ENCODE data around the gene MGRN1. TPM values are rescaled to one million over a fixed set of nuclear protein-coding genes. Genes with fewer than 3 reads are reported as not detected.

MGRN1 gene
- total RNA-seq, 4 donors from 2014 or later = 30.8 to 58.2 (median 44.8) TPM

DNA sequence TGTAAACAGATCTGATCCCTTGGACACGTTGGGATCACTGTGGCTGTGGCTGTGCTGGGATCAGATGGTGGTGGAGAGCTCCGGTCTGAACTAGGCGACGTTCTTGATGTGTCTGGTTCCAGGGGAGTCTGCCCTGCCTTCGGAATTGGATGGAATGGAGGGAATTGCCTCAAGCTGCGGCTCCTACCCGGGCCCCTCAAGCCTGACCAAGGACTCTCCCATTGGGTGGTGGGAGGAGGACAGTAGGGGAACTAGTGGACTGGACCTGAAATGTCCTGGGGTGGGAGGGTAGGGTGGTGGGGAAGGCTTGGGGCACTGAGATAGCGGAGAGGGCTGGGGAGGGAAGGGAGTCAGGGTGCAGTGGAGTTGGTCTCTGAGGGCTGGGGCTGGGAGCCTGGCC is 6.7 kb upstream of the MGRN1 start:
- no peaks in the 10 kb centered on the region for H3K27me3 ChIP-seq
- H3K4me1 ChIP-seq = peaks cover 49% of the 10 kb centered on the region
- WGBS = 92% methylated on average over 8 of the region's 8 CpGs
- TF ChIP-seq, protein P1, sequence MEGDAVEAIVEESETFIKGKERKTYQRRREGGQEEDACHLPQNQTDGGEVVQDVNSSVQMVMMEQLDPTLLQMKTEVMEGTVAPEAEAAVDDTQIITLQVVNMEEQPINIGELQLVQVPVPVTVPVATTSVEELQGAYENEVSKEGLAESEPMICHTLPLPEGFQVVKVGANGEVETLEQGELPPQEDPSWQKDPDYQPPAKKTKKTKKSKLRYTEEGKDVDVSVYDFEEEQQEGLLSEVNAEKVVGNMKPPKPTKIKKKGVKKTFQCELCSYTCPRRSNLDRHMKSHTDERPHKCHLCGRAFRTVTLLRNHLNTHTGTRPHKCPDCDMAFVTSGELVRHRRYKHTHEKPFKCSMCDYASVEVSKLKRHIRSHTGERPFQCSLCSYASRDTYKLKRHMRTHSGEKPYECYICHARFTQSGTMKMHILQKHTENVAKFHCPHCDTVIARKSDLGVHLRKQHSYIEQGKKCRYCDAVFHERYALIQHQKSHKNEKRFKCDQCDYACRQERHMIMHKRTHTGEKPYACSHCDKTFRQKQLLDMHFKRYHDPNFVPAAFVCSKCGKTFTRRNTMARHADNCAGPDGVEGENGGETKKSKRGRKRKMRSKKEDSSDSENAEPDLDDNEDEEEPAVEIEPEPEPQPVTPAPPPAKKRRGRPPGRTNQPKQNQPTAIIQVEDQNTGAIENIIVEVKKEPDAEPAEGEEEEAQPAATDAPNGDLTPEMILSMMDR (IDR thresholded peaks at IDR 0.05) = no peak
- H3K36me3 ChIP-seq = no peaks in the 10 kb centered on the region
- H3K4me3 ChIP-seq = no peak overlapping the region
- H3K9me3 ChIP-seq = no peaks in the 10 kb centered on the region
- DNase-seq (ENCODE audit: low spot score in 2 of 2) = no peak
- H3K27ac ChIP-seq = no peak overlapping the region

DNA sequence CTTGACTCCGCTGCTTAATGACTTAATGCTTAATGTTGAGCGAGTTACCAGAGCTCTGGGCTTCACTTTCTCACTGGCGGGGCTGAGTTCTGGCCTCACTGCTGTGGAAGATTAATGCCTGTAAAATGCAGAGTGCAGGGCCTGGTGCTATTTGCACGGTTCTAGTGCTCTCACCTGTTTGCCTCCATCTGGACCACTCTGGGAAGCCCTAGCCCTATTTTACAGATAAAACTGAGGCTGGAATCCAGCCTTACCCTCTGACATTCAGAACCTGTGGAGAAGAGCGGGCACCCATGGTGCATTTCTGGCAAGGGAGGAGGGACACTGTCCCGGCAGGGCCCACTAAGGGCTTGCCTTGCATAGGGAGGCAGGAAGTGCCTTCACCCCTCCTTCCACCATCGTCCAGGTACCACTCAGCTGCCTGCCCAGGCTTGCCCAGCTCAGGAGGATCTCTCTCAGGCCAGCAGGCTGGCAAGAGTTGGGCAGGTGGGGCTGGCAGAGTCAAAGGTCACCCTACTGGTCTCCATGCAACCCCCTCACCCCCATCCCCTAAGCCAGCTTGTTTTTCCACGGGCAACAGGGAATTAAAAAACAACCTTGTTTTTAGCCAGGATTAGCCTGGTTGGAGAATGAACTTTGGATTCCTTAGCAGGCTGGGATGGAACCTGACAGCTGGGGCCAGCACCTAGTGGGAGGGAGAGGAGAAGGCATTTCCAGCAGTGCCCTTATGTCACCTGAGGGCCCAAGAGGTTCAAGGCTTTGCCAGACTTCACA is 5.8 kb upstream of the MGRN1 start:
- Histone ChIP-seq H3K36me3 (no peaks in the 10 kb centered on the region), H3K9me3 (no peaks in the 10 kb centered on the region), H3K4me3 (no peak overlapping the region), H3K4me1 (peaks cover 39% of the 10 kb centered on the region), H3K27ac (no peak overlapping the region), H3K27me3 (no peaks in the 10 kb centered on the region)
- TF ChIP-seq EP300 (IDR thresholded peaks at IDR 0.05) (no peak), POLR2A (IDR thresholded peaks at IDR 0.05) (no peak), POLR2AphosphoS5 (IDR thresholded peaks at IDR 0.05) (no peak)
- TF ChIP-seq, protein P1 (IDR thresholded peaks at IDR 0.05) = no peak
- DNase-seq (ENCODE audit: low spot score in 2 of 2) = no peak
- 71% methylated on average over 7 of the region's 8 CpGs for WGBS

DNA sequence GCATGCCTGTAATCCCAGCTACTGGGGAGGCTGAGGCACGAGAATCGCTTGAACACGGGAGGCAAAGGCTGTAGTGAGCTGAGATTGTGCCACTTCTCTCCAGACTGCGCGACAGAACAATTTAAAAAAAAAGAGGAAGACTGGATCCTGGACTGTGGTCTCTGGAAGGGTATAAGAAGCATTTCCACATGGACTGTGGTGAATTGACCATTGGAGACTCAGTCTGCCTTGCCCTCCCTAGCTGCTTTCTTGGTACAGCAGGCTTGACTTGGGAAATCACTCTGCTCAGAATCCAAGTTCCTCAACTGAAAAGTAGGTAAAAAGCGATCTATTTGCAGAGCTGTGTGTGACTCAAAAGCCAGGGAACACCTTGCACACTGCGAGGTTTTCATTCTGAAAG is 1.0 kb upstream of the MGRN1 start:
- DNase-seq (ENCODE audit: low spot score in 2 of 2) = no peak
- Histone ChIP-seq H3K4me1 (peaks cover 29% of the 10 kb centered on the region), H3K9me3 (no peaks in the 10 kb centered on the region), H3K4me3 (no peak overlapping the region), H3K27ac (no peak overlapping the region), H3K27me3 (no peaks in the 10 kb centered on the region), H3K36me3 (no peaks in the 10 kb centered on the region)
- 79% methylated on average over 7 of the region's 7 CpGs for WGBS
- TF ChIP-seq, protein P1 (IDR thresholded peaks at IDR 0.05) = no peak
- TF ChIP-seq EP300 (IDR thresholded peaks at IDR 0.05) (no peak), POLR2AphosphoS5 (IDR thresholded peaks at IDR 0.05) (no peak), POLR2A (IDR thresholded peaks at IDR 0.05) (no peak)

DNA sequence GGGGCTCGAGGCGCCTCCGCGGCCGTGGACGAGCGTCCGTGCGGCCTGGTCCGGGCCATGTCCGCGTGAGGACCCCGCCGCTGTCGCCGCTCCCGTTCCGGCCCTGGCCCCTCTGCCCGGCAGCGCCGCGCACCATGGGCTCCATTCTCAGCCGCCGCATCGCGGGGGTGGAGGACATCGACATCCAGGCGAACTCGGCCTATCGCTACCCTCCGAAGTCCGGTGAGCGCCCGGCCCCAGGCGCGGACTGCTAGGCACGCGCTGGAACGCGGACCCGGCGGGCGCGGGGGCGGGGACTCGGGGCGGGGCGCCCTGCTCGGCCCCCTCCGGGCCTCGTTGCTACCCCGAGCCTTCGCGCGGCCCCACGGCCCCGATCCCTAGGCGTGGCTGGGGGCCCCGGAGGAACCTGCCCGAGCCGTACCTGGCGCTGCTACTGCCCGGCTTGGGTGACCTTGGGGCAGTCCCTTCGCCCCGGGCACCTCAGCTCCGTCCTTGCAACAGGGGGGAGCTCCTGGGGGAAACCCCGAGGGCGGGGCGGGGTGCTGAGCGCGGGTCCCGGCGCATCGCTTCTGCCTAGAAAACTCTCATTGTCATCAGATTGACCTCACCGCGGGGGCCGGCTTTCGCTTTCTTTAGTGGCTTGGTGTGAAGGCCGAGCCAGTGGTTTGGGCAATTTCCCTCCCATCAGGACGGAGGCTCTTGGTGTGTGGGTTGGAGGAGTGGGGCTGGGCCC is 367 bp downstream of the MGRN1 start:
- TF ChIP-seq, protein P1 (IDR thresholded peaks at IDR 0.05) = no peak
- TF ChIP-seq POLR2AphosphoS5 (IDR thresholded peaks at IDR 0.05) (no peak), POLR2A (IDR thresholded peaks at IDR 0.05) (peak in 1 of 2 donors; percentile 92), EP300 (IDR thresholded peaks at IDR 0.05) (no peak)
- DNase-seq (ENCODE audit: low spot score in 2 of 2) = peak in 1 of 2 donors; percentile 87
- WGBS = 0% methylated on average over 17 of the region's 80 CpGs

DNA sequence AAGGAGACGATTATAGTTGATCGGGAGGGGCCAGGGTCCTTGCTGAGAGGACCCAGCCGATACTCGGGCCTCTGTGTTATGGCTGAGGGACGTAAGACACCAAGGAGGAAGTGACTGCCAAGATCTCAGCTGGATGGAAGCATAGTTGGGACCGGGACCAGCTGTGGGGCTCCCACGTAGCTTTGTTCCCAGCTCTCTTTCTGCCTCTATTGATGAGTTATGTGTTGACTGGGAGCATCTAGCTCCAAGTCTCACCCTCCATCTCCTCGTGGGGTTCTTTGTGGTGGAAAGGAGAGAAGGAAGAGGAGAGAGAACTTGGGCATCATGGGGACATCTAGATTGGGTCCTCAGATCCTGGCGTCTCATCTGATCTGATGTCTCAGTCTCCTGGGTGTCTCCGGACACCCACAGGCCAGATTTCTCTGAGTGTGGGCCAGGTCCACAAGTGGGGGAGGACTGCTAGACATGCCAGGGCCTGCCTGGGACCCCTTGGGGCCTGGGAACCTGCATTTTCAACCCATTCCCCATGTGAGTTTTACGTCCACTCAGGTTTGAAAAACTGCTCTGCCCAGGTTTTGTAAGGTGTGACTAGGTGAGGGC is 1.0 kb downstream of the MGRN1 start:
- H3K27me3 ChIP-seq = no peaks in the 10 kb centered on the region
- TF ChIP-seq POLR2AphosphoS5 (IDR thresholded peaks at IDR 0.05) (no peak), POLR2A (IDR thresholded peaks at IDR 0.05) (no peak)
- peaks cover 24% of the 10 kb centered on the region for H3K4me1 ChIP-seq
- H3K27ac ChIP-seq = peak overlapping the region; percentile 95
- no peaks in the 10 kb centered on the region for H3K9me3 ChIP-seq
- DNase-seq (ENCODE audit: low spot score in 2 of 2) = no peak
- H3K36me3 ChIP-seq = no peaks in the 10 kb centered on the region
- peak overlapping the region; percentile 100 for H3K4me3 ChIP-seq
- 10% methylated on average over 11 of the region's 11 CpGs for WGBS

More for the DNA sequence above, 367 bp downstream of the MGRN1 start:
- H3K27me3 ChIP-seq = no peaks in the 10 kb centered on the region
- peaks cover 24% of the 10 kb centered on the region for H3K4me1 ChIP-seq
- H3K36me3 ChIP-seq = no peaks in the 10 kb centered on the region
- H3K4me3 ChIP-seq = peak overlapping the region; percentile 100
- peak overlapping the region; percentile 95 for H3K27ac ChIP-seq
- H3K9me3 ChIP-seq = no peaks in the 10 kb centered on the region
